Stomach (tissue), 4 donors: ENCODE data around the gene TRIM41.

Experiments
- CTCF ChIP-seq, 7 experiments: fragments of 450-650 bp in 4 of 7; fragments of 200-600 bp in 3 of 7; sonication (generic) in 3 of 7; IDR thresholded peaks; one replicate each; pipeline ENCODE4 v1.5.1; 2016 to 2019; ENCODE audit warnings: antibody characterized with exemption in 7 of 7, control low read depth in 2 of 7, mild to moderate bottlenecking in 1 of 7
- POLR2A ChIP-seq, 4 donors: fragments of 450-650 bp; IDR thresholded peaks; one replicate each; pipeline ENCODE4 v1.6.1; 2016; ENCODE audit warnings: antibody characterized with exemption in 4 of 4, control low read depth in 2 of 4, mild to moderate bottlenecking in 1 of 4, moderate library complexity in 1 of 4

- TF ChIP-seq CTCF (IDR thresholded peaks at IDR 0.05): no peak
- TF ChIP-seq POLR2A (IDR thresholded peaks at IDR 0.05): no peak
These were observed 30.6 kb upstream of the TRIM41 start for GRCh38 chr5:181192337-181193046.
